Measurements from ENCODE around the gene RASGEF1B.

DNA sequence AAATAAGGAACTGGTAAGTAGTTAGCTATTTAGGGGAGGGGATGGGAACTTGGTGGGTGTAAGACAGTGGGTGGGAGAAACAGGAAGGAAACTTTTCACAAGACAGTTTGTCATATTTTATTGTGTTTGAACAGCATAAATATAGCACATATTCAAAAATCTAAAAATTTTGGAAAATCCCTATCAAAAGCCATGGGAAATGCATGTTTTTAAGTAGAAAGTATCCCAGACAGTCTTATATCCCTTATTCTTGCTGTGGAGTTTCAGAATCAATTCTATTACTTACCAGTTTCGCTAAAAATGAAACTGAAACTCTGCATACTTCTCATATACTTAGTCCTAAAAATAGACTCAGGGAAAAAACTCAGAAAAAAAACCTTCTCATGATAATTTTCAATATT, 22.3 kb upstream of the RASGEF1B start:
- TF ChIP-seq EZH2 (IDR thresholded peaks at IDR 0.05; ENCODE audit: insufficient read depth, low read length) (no peak), CTCF (IDR thresholded peaks at IDR 0.05; ENCODE audit: insufficient read depth, low read depth, low read length) (no peak)
